Lower lobe of right lung (tissue), 2 donors: ENCODE measurements around the gene PYGM. TPM values are rescaled to one million over a fixed set of nuclear protein-coding genes. Genes with fewer than 3 reads are reported as not detected.

Experiments
- ATAC-seq, 2 donors: fragments of 200-7000 bp; cut with Tn5 transposase; one replicate each; pipeline ENCODE4 v1.9.1; 2020 to 2022; ENCODE audit warnings: mild to moderate bottlenecking in 2 of 2, moderate library complexity in 2 of 2
- DNase-seq: peaks from one replicate; pipeline ENCODE4 v3.0.0-alpha.2; 2020
- H3K27ac ChIP-seq: fragments of 200-600 bp; one replicate; pipeline ENCODE4 v1.8.0; 2022
- H3K27me3 ChIP-seq: fragments of 200-600 bp; one replicate; pipeline ENCODE4 v1.8.0; 2022; ENCODE audit warnings: low read depth
- H3K36me3 ChIP-seq: fragments of 200-600 bp; one replicate; pipeline ENCODE4 v1.8.0; 2022; ENCODE audit warnings: mild to moderate bottlenecking
- H3K4me1 ChIP-seq: fragments of 200-600 bp; one replicate; pipeline ENCODE4 v1.8.0; 2022
- H3K4me3 ChIP-seq: fragments of 200-600 bp; one replicate; pipeline ENCODE4 v1.8.0; 2022; ENCODE audit warnings: mild to moderate bottlenecking
- H3K9me3 ChIP-seq: fragments of 200-600 bp; one replicate; pipeline ENCODE4 v1.8.0; 2022
- CTCF ChIP-seq: fragments of 200-600 bp; IDR thresholded peaks from one replicate; pipeline ENCODE4 v1.8.0; 2022; ENCODE audit warnings: antibody characterized with exemption, mild to moderate bottlenecking
- intact Hi-C: fragments of 100-400 bp; cut with DNase I; formaldehyde crosslinking; loops from one replicate; pipeline ENCODE4 v1.11.0; 2022
- total RNA-seq: library from RNA; stranded (reverse); fragmentation: NEBNext Ultra II Directional; extraction: Animal tissue kit (Norgen Biotek cat#: 25700); gene quantifications from one replicate; pipeline ENCODE4 v1.2.1, GENCODE V29; 2021
- donor health status: DM: no; HTN: yes; CAD: no; lungs with severe emphysema.

PYGM gene
- total RNA-seq, 1 donor from 2014 or later: 2.6 TPM

- TF ChIP-seq CTCF: no peak
- Histone ChIP-seq H3K4me3 (no peak overlapping the region), H3K4me1 (peaks cover 16% of the 10 kb centered on the region), H3K36me3 (peaks cover 9% of the 10 kb centered on the region), H3K9me3 (no peaks in the 10 kb centered on the region), H3K27ac (no peak overlapping the region), H3K27me3 (no peaks in the 10 kb centered on the region)
- no peak for DNase-seq
- intact Hi-C loops: no loop called here
- no peak for ATAC-seq
These were observed 2.0 kb downstream of the PYGM start for GRCh38 chr11:64757549-64758329.

- ATAC-seq: no peak
- no peaks in the 10 kb centered on the region for H3K36me3 ChIP-seq
These were observed 4.0 kb downstream of the PYGM start for GRCh38 chr11:64755681-64756361.

GRCh38 chr11:64754919-64755662, 4.7 kb downstream of the PYGM start:
- TF ChIP-seq CTCF: no peak
- Histone ChIP-seq H3K27ac (no peak overlapping the region), H3K9me3 (no peaks in the 10 kb centered on the region), H3K4me3 (no peak overlapping the region), H3K36me3 (no peaks in the 10 kb centered on the region), H3K4me1 (peaks cover 12% of the 10 kb centered on the region), H3K27me3 (no peaks in the 10 kb centered on the region)
- intact Hi-C loops: no loop called here
- ATAC-seq: no peak
- no peak for DNase-seq

More at GRCh38 chr11:64755681-64756361, 4.0 kb downstream of the PYGM start:
- DNase-seq: no peak
- intact Hi-C loops: no loop called here
- Histone ChIP-seq H3K4me3 (no peak overlapping the region), H3K9me3 (no peaks in the 10 kb centered on the region), H3K27me3 (no peaks in the 10 kb centered on the region), H3K27ac (no peak overlapping the region), H3K4me1 (peaks cover 16% of the 10 kb centered on the region)
- TF ChIP-seq CTCF: no peak

GRCh38 chr11:64754124-64754918, 5.5 kb downstream of the PYGM start:
- TF ChIP-seq CTCF: no peak
- Histone ChIP-seq H3K36me3 (no peaks in the 10 kb centered on the region), H3K27me3 (no peaks in the 10 kb centered on the region), H3K9me3 (no peaks in the 10 kb centered on the region), H3K4me3 (no peak overlapping the region), H3K4me1 (peaks cover 4% of the 10 kb centered on the region), H3K27ac (no peak overlapping the region)
- no peak for ATAC-seq
- intact Hi-C loops: no loop called here
- DNase-seq: no peak
